Parathyroid adenoma (tissue), 2 donors: Measurements from ENCODE around the gene DDX10.

Experiments used
- H2AFZ ChIP-seq: fragments of 300-600 bp; sonication (generic); one replicate; pipeline ENCODE4 v1.7.0; 2017; ENCODE audit warnings: antibody characterized with exemption, mild to moderate bottlenecking
- H3K27ac ChIP-seq: fragments of 300-600 bp; sonication (generic); one replicate; pipeline ENCODE4 v1.7.0; 2017
- H3K27me3 ChIP-seq: fragments of 300-600 bp; sonication (generic); one replicate; pipeline ENCODE4 v1.7.0; 2017; ENCODE audit warnings: low read length; ENCODE audit not compliant: control insufficient read depth, insufficient read depth
- H3K36me3 ChIP-seq: fragments of 300-600 bp; sonication (generic); one replicate; pipeline ENCODE4 v1.7.0; 2017; ENCODE audit warnings: low read length; ENCODE audit not compliant: control insufficient read depth, insufficient read depth
- H3K4me1 ChIP-seq: fragments of 300-600 bp; sonication (generic); one replicate; pipeline ENCODE4 v1.7.0; 2017; ENCODE audit warnings: control low read depth
- H3K4me2 ChIP-seq: fragments of 300-600 bp; sonication (generic); one replicate; pipeline ENCODE4 v1.7.0; 2017; ENCODE audit warnings: low read length
- H3K4me3 ChIP-seq: fragments of 300-600 bp; sonication (generic); one replicate; pipeline ENCODE4 v1.7.0; 2017; ENCODE audit warnings: low read depth, low read length
- H3K79me2 ChIP-seq: fragments of 300-600 bp; sonication (generic); one replicate; pipeline ENCODE4 v1.7.0; 2017; ENCODE audit warnings: control low read depth
- H3K9ac ChIP-seq: fragments of 300-600 bp; sonication (generic); one replicate; pipeline ENCODE4 v1.7.0; 2017; ENCODE audit warnings: mild to moderate bottlenecking
- H3K9me3 ChIP-seq: fragments of 300-600 bp; sonication (generic); one replicate; pipeline ENCODE4 v1.7.0; 2017; ENCODE audit warnings: low read length; ENCODE audit not compliant: control insufficient read depth
- TF ChIP-seq, protein P1 (sequence below): fragments of 300-600 bp; sonication (generic); IDR thresholded peaks from one replicate; pipeline ENCODE4 v1.7.0; 2017; ENCODE audit warnings: antibody characterized with exemption, mild to moderate bottlenecking
- donor health status: primary hyperparathyroidism.

DDX10 gene

DNA sequence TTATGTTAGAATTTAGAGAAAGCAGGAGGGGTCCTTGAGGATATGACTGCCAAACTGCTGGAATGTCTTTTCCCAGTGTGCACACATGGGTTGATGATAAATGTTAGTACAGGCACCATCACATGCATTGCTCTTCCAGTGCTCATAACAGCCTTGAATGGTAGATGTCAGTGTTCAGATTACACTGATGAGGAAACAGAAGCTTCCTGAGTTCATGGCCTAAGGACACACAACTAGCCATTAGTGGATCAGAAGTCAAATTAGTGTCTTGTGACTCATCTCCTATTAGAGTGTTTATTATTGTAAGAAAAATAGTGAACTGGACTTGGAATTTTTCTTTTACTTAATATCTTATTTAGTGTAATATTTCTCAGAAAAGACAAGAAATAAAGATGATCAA lies 241.5 kb downstream of the DDX10 start:
- Histone ChIP-seq H3K27me3 (no peaks in the 10 kb centered on the region), H3K4me1 (no peaks in the 10 kb centered on the region), H3K79me2 (no peaks in the 10 kb centered on the region), H3K36me3 (no peaks in the 10 kb centered on the region), H3K27ac (no peak overlapping the region), H3K4me2 (no peak overlapping the region), H3K9me3 (no peaks in the 10 kb centered on the region), H3K9ac (no peak overlapping the region), H2AFZ (no peak overlapping the region), H3K4me3 (no peak overlapping the region)
- TF ChIP-seq, protein P1, sequence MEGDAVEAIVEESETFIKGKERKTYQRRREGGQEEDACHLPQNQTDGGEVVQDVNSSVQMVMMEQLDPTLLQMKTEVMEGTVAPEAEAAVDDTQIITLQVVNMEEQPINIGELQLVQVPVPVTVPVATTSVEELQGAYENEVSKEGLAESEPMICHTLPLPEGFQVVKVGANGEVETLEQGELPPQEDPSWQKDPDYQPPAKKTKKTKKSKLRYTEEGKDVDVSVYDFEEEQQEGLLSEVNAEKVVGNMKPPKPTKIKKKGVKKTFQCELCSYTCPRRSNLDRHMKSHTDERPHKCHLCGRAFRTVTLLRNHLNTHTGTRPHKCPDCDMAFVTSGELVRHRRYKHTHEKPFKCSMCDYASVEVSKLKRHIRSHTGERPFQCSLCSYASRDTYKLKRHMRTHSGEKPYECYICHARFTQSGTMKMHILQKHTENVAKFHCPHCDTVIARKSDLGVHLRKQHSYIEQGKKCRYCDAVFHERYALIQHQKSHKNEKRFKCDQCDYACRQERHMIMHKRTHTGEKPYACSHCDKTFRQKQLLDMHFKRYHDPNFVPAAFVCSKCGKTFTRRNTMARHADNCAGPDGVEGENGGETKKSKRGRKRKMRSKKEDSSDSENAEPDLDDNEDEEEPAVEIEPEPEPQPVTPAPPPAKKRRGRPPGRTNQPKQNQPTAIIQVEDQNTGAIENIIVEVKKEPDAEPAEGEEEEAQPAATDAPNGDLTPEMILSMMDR = no peak

DNA sequence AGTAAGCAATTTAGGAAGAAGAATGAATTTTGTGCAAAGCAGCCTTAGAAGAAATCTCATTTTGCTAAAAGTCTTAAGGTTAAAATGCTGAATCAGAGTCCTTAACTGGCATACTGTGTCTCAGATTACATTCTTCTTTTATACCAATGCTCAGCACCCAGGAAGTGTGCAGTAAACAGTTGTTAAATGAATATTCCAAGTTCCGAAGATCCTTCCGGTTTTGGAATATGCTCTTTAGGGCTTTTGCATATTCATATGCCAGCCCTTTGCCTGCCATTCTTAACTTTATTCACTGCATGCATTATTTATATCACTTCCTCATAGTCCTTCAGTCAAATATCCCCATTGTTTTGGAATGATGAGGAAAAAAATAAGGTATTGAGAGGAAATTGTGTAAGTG lies 242.0 kb downstream of the DDX10 start:
- H3K9ac ChIP-seq = no peak overlapping the region
- no peak overlapping the region for H2AFZ ChIP-seq
- no peaks in the 10 kb centered on the region for H3K27me3 ChIP-seq
- no peaks in the 10 kb centered on the region for H3K9me3 ChIP-seq
- no peak overlapping the region for H3K4me2 ChIP-seq
- no peak overlapping the region for H3K27ac ChIP-seq
- no peak overlapping the region for H3K4me3 ChIP-seq
- H3K36me3 ChIP-seq = no peaks in the 10 kb centered on the region
- H3K79me2 ChIP-seq = no peaks in the 10 kb centered on the region
- H3K4me1 ChIP-seq = no peaks in the 10 kb centered on the region
- TF ChIP-seq, protein P1 = no peak

DNA sequence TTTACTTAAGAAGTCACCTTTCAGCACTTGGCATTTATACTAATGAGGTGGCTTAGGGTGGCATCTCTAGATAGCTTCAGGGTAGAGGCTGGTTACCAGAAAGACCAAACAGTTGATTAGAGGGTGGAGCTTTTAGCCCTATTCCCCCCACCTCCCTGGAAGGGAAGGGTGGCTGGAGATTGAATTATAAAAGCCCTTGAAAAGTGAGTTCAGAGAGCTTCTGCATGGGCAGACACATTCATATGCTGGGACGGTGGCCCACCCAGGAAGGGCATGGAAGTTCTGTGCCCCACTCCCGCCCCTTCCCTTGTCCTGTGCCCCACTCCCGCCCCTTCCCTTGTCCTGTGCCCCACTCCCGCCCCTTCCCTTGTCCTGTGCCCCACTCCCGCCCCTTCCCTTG lies 244.2 kb downstream of the DDX10 start:
- TF ChIP-seq, protein P1 = no peak
- no peaks in the 10 kb centered on the region for H3K4me1 ChIP-seq
- H3K4me2 ChIP-seq = no peak overlapping the region
- no peaks in the 10 kb centered on the region for H3K79me2 ChIP-seq
- H3K9ac ChIP-seq = no peak overlapping the region
- H3K27me3 ChIP-seq = no peaks in the 10 kb centered on the region
- H3K36me3 ChIP-seq = no peaks in the 10 kb centered on the region
- no peaks in the 10 kb centered on the region for H3K9me3 ChIP-seq
- H2AFZ ChIP-seq = no peak overlapping the region
- H3K4me3 ChIP-seq = no peak overlapping the region
- H3K27ac ChIP-seq = no peak overlapping the region

DNA sequence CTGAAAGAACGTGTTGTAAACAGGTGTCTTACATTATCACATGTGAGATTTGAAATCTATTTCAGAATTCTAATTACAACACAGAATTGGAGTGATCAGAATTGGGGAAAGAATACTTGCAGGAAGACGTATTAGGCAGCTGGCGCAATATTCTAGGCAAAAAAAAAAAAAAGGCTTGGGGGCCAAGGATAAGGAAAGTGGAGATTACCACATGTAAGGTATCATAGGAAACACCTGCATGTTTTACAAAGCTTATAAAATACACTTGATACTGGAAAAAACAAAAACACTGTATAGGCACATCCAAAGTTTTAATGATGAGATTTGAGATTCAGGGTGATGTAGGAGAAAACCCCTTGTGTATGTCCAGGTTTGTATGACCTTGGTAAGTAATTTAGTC lies 245.1 kb downstream of the DDX10 start:
- Histone ChIP-seq H3K4me1 (no peaks in the 10 kb centered on the region), H3K79me2 (no peaks in the 10 kb centered on the region), H3K4me2 (no peak overlapping the region), H3K9ac (no peak overlapping the region), H3K27me3 (no peaks in the 10 kb centered on the region), H3K9me3 (no peaks in the 10 kb centered on the region), H2AFZ (no peak overlapping the region), H3K27ac (no peak overlapping the region), H3K36me3 (no peaks in the 10 kb centered on the region), H3K4me3 (no peak overlapping the region)
- TF ChIP-seq, protein P1 = no peak

DNA sequence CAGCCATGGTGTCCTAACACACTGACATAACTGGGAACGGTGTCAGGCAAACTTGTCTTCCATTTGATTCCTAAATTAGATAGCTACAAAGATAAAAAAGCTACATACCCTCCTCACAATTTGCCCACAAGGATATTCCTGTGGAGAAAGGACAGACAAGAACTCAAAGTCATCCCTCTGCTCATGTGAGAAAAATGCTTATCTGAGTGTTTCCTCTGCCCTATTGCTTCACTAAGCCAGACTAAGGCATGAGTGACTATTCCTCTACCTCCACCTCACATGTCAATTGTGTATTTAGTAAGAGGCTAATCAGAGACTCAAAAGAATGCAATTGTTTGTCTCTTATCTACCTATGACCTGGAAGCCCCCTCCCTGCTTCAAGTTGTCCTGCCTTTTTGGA lies 247.7 kb downstream of the DDX10 start:
- Histone ChIP-seq H3K27ac (no peak overlapping the region), H2AFZ (no peak overlapping the region), H3K79me2 (no peaks in the 10 kb centered on the region), H3K27me3 (no peaks in the 10 kb centered on the region), H3K4me2 (no peak overlapping the region), H3K4me1 (no peaks in the 10 kb centered on the region), H3K36me3 (no peaks in the 10 kb centered on the region), H3K4me3 (no peak overlapping the region), H3K9me3 (no peaks in the 10 kb centered on the region), H3K9ac (no peak overlapping the region)
- TF ChIP-seq, protein P1 = no peak
